IMR-90 (cell line): ENCODE measurements around the gene CREG1. TPM values are rescaled to one million over a fixed set of nuclear protein-coding genes. Genes with fewer than 3 reads are reported as not detected.

Experiments
- ATAC-seq: fragments of 200-7000 bp; cut with Tn5 transposase; 2 replicates; pipeline ENCODE4 v1.9.1; 2020; ENCODE audit warnings: low read depth, mild to moderate bottlenecking, moderate library complexity
- BruUV-seq: library from RNA; stranded (reverse); fragments of 400-500 nt; replicated peaks from 2 replicates; lab custom pipeline; 2021; lab: Mats Ljungman, UMichigan
- CTCF ChIA-PET: fragments of 300-600 bp; formaldehyde crosslinking; extraction: SDS; loops from one replicate; lab custom pipeline; 2021; ENCODE audit warnings: antibody characterized with exemption; lab: Yijun Ruan, JAX
- POLR2A ChIA-PET: fragments of 300-600 bp; sonication (Branson Sonifier 250); formaldehyde crosslinking; loops from one replicate; lab custom pipeline; 2022; ENCODE audit warnings: antibody characterized with exemption; ENCODE audit not compliant: unreplicated experiment; lab: Charles Lee
- DNase-seq: peaks from one replicate; pipeline ENCODE4 v3.0.0; 2013
- H2AFZ ChIP-seq: replicated peaks from 2 replicates; pipeline ENCODE3; 2013; ENCODE audit warnings: low read length, mild to moderate bottlenecking; ENCODE audit not compliant: poor library complexity
- H2AK5ac ChIP-seq: 2 replicates; pipeline ENCODE4 v1.6.1; 2013; ENCODE audit warnings: low read depth, low read length, inconsistent platforms
- H2AK9ac ChIP-seq: replicated peaks from 2 replicates; pipeline ENCODE3; 2013; ENCODE audit warnings: mild to moderate bottlenecking, low read depth, low read length, moderate library complexity; ENCODE audit not compliant: poor library complexity
- H2BK120ac ChIP-seq: 2 replicates; pipeline ENCODE4 v1.6.1; 2013; ENCODE audit warnings: low read depth, low read length, inconsistent platforms
- H2BK15ac ChIP-seq: 3 replicates; pipeline ENCODE4 v1.6.1; 2013; ENCODE audit warnings: low read depth, low read length, inconsistent platforms
- H2BK20ac ChIP-seq: 2 replicates; pipeline ENCODE4 v1.6.1; 2013; ENCODE audit warnings: low read depth, mild to moderate bottlenecking, inconsistent platforms, low read length, moderate library complexity
- H2BK5ac ChIP-seq: 2 replicates; pipeline ENCODE4 v1.6.1; 2013; ENCODE audit warnings: mild to moderate bottlenecking, low read depth, low read length, inconsistent platforms; ENCODE audit not compliant: poor library complexity, severe bottlenecking
- H3K14ac ChIP-seq: replicated peaks from 2 replicates; pipeline ENCODE4 v1.6.1; 2013; ENCODE audit warnings: low read depth, low read length, inconsistent platforms
- H3K18ac ChIP-seq: 2 replicates; pipeline ENCODE4 v1.6.1; 2013; ENCODE audit warnings: low read depth, low read length, control low read depth
- H3K23ac ChIP-seq: 2 replicates; pipeline ENCODE4 v1.6.1; 2013; ENCODE audit warnings: low read depth, low read length, inconsistent platforms
- H3K27ac ChIP-seq: 2 replicates; pipeline ENCODE4 v1.5.1; 2013; ENCODE audit warnings: mild to moderate bottlenecking, control low read depth, low read length; ENCODE audit not compliant: insufficient read depth
- H3K27me3 ChIP-seq: 2 replicates; pipeline ENCODE4 v1.6.1; 2013; ENCODE audit warnings: low read length; ENCODE audit not compliant: control insufficient read depth, insufficient read depth
- H3K36me3 ChIP-seq: 2 replicates; pipeline ENCODE4 v1.6.1; 2013; ENCODE audit warnings: low read length, mixed read lengths; ENCODE audit not compliant: control insufficient read depth, insufficient read depth
- H3K4ac ChIP-seq: 2 replicates; pipeline ENCODE4 v1.6.1; 2013; ENCODE audit warnings: low read depth, low read length, inconsistent platforms
- H3K4me1 ChIP-seq: 2 replicates; pipeline ENCODE4 v1.6.1; 2013; ENCODE audit warnings: low read length, mixed read lengths; ENCODE audit not compliant: control insufficient read depth, insufficient read depth
- H3K4me2 ChIP-seq: 2 replicates; pipeline ENCODE4 v1.6.1; 2013; ENCODE audit warnings: low read depth, mild to moderate bottlenecking, control low read depth, low read length, moderate library complexity
- H3K4me3 ChIP-seq: 2 replicates; pipeline ENCODE4 v1.5.1; 2013; ENCODE audit warnings: low read depth, mild to moderate bottlenecking, control low read depth, low read length, moderate library complexity; ENCODE audit not compliant: insufficient read depth
- H3K56ac ChIP-seq: 2 replicates; pipeline ENCODE4 v1.6.1; 2013; ENCODE audit warnings: low read length, inconsistent platforms; ENCODE audit not compliant: insufficient read depth; ENCODE audit errors: extremely low read depth
- H3K79me1 ChIP-seq, 2 experiments: 2 replicates each; pipeline ENCODE4 v1.6.1; 2013; ENCODE audit warnings: low read length in 2 of 2, inconsistent platforms in 1 of 2, low read depth in 1 of 2
- H3K9ac ChIP-seq: 2 replicates; pipeline ENCODE4 v1.6.1; 2013; ENCODE audit warnings: low read depth, low read length, control low read depth
- H3K9me1 ChIP-seq: 2 replicates; pipeline ENCODE4 v1.6.1; 2013; ENCODE audit warnings: low read length, inconsistent platforms; ENCODE audit not compliant: insufficient read depth
- H3K9me3 ChIP-seq: 2 replicates; pipeline ENCODE4 v1.6.1; 2013; ENCODE audit warnings: low read length; ENCODE audit not compliant: control insufficient read depth, insufficient read depth
- H4K20me1 ChIP-seq: 2 replicates; pipeline ENCODE4 v1.6.1; 2013; ENCODE audit warnings: low read length, inconsistent platforms; ENCODE audit not compliant: insufficient read depth
- H4K5ac ChIP-seq: 2 replicates; pipeline ENCODE4 v1.6.1; 2013; ENCODE audit warnings: mild to moderate bottlenecking, low read depth, low read length, control low read depth
- H4K8ac ChIP-seq, 2 experiments: 2 replicates each; pipeline ENCODE4 v1.6.1; 2013; ENCODE audit warnings: low read depth in 2 of 2, low read length in 2 of 2, control low read depth in 1 of 2, inconsistent platforms in 1 of 2
- H4K91ac ChIP-seq: 2 replicates; pipeline ENCODE4 v1.6.1; 2013; ENCODE audit warnings: low read depth, low read length, inconsistent platforms; ENCODE audit not compliant: insufficient read depth
- BHLHE40 ChIP-seq: fragments of 150-350 bp; IDR thresholded peaks from 2 replicates; pipeline ENCODE4 v1.6.1; 2016; ENCODE audit warnings: mild to moderate bottlenecking, low read depth, low read length
- CEBPB ChIP-seq: IDR thresholded peaks from 2 replicates; pipeline ENCODE4 v1.6.1; 2012; ENCODE audit warnings: low read depth, low read length, improper control_type of control experiment
- CHD1 ChIP-seq: IDR thresholded peaks from 2 replicates; pipeline ENCODE4 v1.6.1; 2012; ENCODE audit warnings: low read depth, low read length, improper control_type of control experiment
- FOS ChIP-seq: fragments of 150-350 bp; IDR thresholded peaks from 2 replicates; pipeline ENCODE4 v1.6.1; 2016; ENCODE audit warnings: low read depth, low read length
- MAFK ChIP-seq: IDR thresholded peaks from 2 replicates; pipeline ENCODE4 v1.6.1; 2012; ENCODE audit warnings: low read depth, low read length, improper control_type of control experiment
- MAZ ChIP-seq: IDR thresholded peaks from 2 replicates; pipeline ENCODE4 v1.6.1; 2012; ENCODE audit warnings: low read depth, mild to moderate bottlenecking, low read length, improper control_type of control experiment, moderate library complexity, borderline replicate concordance
- NFE2L2 ChIP-seq: fragments of 150-350 bp; IDR thresholded peaks from 2 replicates; pipeline ENCODE4 v1.6.1; 2016; ENCODE audit warnings: low read depth, mild to moderate bottlenecking, low read length
- POLR2A ChIP-seq: IDR thresholded peaks from 2 replicates; pipeline ENCODE4 v1.6.1; 2012; ENCODE audit warnings: mild to moderate bottlenecking, low read depth, low read length
- RCOR1 ChIP-seq: IDR thresholded peaks from 2 replicates; pipeline ENCODE4 v1.6.1; 2012; ENCODE audit warnings: mild to moderate bottlenecking, low read length, improper control_type of control experiment; ENCODE audit not compliant: insufficient replicate concordance
- SMC3 ChIP-seq: fragments of 150-350 bp; IDR thresholded peaks from 2 replicates; pipeline ENCODE4 v1.6.1; 2016; ENCODE audit warnings: low read depth, mild to moderate bottlenecking, antibody characterized with exemption, low read length, moderate library complexity
- WGBS, 2 experiments: methylation state at CpG; one replicate each; pipeline versions ENCODE4 v1.1.5 to v1.1.7; 2013; ENCODE audit warnings: missing lambda C conversion rate in 2 of 2; ENCODE audit not compliant: insufficient read length in 1 of 2; ENCODE audit errors: extremely low coverage in 2 of 2; 5-methylcytosine and 5-hydroxymethylcytosine counted together
- dilution Hi-C: fragments of 300-500 bp; cut with HindIII; formaldehyde crosslinking; loops from one replicate; pipeline ENCODE4 v1.14.3; 2018; ENCODE audit warnings: low sequenced_read_pairs; ENCODE audit not compliant: unreplicated experiment
- in situ Hi-C: fragments of 300-500 bp; cut with MboI; formaldehyde crosslinking; loops from 3 replicates; pipeline ENCODE4 v1.14.3; 2019; ENCODE audit warnings: low sequenced_read_pairs, inconsistent platforms, mixed read lengths
- intact Hi-C: fragments of 100-400 bp; cut with micrococcal nuclease; formaldehyde crosslinking; loops from 2 replicates; pipeline ENCODE4 v1.10.0; 2022
- polyA plus RNA-seq, 3 experiments: library from polyadenylated mRNA; depleted of rRNA; stranded (reverse); fragments of >200 nt; gene quantifications; 2 replicates each; pipeline ENCODE4 v1.2.3, GENCODE V29; 2012; ENCODE audit warnings: low replicate concordance in 1 of 3
- total RNA-seq: library from RNA; depleted of rRNA; stranded (reverse); fragments of >200 nt; gene quantifications from 2 replicates; pipeline ENCODE4 v1.2.3, GENCODE V29; 2012
- TF ChIP-seq, protein P1 (sequence below): fragments of 150-350 bp; IDR thresholded peaks from 2 replicates; pipeline ENCODE4 v1.6.1; 2017; ENCODE audit warnings: mild to moderate bottlenecking, antibody characterized with exemption, low read length, low read depth
- TF ChIP-seq, protein P2 (sequence below): fragments of 150-350 bp; IDR thresholded peaks from 2 replicates; pipeline ENCODE4 v1.6.1; 2016; ENCODE audit warnings: low read depth, mild to moderate bottlenecking, low read length, moderate library complexity, borderline replicate concordance
- TF ChIP-seq, protein P3 (sequence below): conservative IDR thresholded peaks from 2 replicates; pipeline ENCODE4 v1.5.1; 2012; ENCODE audit warnings: mild to moderate bottlenecking, low read depth, low read length, improper control_type of control experiment

CREG1 gene
- total and polyA plus RNA-seq, 2 of the 4 experiments (the other 2 are of a cell fraction), result 2.9 to 6.4 TPM

DNA sequence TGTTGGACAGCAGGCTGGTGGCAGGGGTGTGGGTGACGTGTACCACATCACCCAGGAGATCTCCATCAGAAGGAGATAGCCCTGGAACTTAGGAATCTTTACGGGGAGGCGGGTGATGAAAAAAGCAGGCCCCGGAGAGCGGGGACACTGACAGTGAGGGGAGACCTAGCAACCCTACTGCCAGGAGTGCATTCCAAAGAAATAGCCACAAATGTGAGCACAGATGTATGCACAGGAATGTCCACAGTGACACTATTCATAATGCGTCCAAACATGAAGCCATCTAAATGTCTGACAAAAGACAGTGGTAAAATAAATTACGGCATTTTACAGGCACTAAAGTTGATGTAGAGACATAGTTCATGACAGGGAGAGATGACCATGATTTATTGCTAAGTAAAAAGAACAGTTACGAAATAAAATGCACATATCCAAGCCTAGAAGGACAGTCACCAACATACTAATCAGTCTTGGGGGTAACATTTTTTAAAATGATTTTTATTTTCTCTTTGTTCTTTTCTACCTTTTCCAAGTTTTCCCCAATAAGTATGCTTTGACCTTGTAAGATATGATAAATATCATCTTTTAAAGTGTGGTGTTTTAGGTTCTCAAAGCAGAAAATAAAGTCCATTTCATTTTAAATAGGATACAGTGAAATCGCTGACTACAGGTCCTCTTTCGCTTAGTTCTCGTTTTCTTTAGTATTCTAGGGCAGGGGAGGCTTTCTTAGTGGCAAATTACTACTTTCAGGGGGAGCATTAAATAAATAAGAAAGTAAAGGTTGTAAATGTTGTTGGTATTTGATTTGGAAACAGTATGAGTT is 56.6 kb downstream of the CREG1 start (continued):
- no peak for TF ChIP-seq NFE2L2

DNA sequence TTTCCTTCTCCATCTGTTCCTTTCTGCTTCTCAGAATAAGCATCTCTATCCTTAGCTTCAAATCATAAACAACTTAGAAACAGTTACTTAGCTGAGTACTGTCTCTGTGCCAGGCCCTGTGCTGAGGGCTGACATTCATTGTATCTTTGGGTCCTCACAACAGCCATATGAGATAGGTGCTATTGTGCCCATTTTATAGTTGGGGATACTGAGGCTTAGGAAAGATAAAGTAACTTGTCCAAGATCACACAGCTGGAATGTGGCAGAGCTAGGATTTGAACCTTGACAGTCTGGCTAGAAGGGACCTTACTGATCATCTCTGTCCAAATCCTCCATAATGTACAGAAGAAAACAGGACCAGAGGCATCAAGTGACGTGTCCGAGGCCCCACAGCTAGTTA is 60.2 kb downstream of the CREG1 start:
- no peak overlapping the region for H2BK120ac ChIP-seq
- no peaks in the 10 kb centered on the region for H4K20me1 ChIP-seq
- no peak overlapping the region for H3K9ac ChIP-seq
- no peak overlapping the region for H3K4me3 ChIP-seq
- no peak overlapping the region for H3K23ac ChIP-seq
- DNase-seq (no peak), ATAC-seq (no peak)
- H2AFZ ChIP-seq, result no peak overlapping the region
- BruUV-seq, result no TSS peak
- CTCF ChIA-PET, result no interaction called here
- dilution Hi-C loops (no loop called here), intact Hi-C loops (no loop called here), in situ Hi-C loops (no loop called here)
- H2BK15ac ChIP-seq, result no peak overlapping the region
- no peaks in the 10 kb centered on the region for H3K79me1 ChIP-seq
- no peak overlapping the region for H3K14ac ChIP-seq
- no peak overlapping the region for H2BK20ac ChIP-seq
- H4K5ac ChIP-seq, result no peak overlapping the region
- H3K18ac ChIP-seq, result no peak overlapping the region
- no peak overlapping the region for H3K56ac ChIP-seq
- H2AK9ac ChIP-seq, result no peak overlapping the region
- H3K9me1 ChIP-seq, result no peaks in the 10 kb centered on the region
- H4K8ac ChIP-seq, result no peak overlapping the region
- no peak overlapping the region for H3K27ac ChIP-seq
- no peak overlapping the region for H2BK5ac ChIP-seq
- H3K4me2 ChIP-seq, result no peak overlapping the region
- no peaks in the 10 kb centered on the region for H3K4me1 ChIP-seq
- H4K91ac ChIP-seq, result no peak overlapping the region
- no peaks in the 10 kb centered on the region for H3K36me3 ChIP-seq
- WGBS, 2 experiments, result no CpG with 5 or more reads among the region's 2 CpGs
- POLR2A ChIA-PET, result no interaction called here
- no peak overlapping the region for H3K4ac ChIP-seq
- peaks cover 18% of the 10 kb centered on the region for H3K27me3 ChIP-seq
- H3K9me3 ChIP-seq, result no peaks in the 10 kb centered on the region
- H2AK5ac ChIP-seq, result no peak overlapping the region
- TF ChIP-seq NFE2L2 (no peak), CEBPB (no peak), BHLHE40 (no peak), CHD1 (no peak), MAFK (no peak), POLR2A (no peak), FOS (no peak), RCOR1 (no peak), SMC3 (no peak), MAZ (no peak)
- TF ChIP-seq, protein P1, sequence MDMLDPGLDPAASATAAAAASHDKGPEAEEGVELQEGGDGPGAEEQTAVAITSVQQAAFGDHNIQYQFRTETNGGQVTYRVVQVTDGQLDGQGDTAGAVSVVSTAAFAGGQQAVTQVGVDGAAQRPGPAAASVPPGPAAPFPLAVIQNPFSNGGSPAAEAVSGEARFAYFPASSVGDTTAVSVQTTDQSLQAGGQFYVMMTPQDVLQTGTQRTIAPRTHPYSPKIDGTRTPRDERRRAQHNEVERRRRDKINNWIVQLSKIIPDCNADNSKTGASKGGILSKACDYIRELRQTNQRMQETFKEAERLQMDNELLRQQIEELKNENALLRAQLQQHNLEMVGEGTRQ, result no peak
- TF ChIP-seq, protein P2, sequence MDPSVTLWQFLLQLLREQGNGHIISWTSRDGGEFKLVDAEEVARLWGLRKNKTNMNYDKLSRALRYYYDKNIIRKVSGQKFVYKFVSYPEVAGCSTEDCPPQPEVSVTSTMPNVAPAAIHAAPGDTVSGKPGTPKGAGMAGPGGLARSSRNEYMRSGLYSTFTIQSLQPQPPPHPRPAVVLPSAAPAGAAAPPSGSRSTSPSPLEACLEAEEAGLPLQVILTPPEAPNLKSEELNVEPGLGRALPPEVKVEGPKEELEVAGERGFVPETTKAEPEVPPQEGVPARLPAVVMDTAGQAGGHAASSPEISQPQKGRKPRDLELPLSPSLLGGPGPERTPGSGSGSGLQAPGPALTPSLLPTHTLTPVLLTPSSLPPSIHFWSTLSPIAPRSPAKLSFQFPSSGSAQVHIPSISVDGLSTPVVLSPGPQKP, result no peak
- TF ChIP-seq, protein P3, sequence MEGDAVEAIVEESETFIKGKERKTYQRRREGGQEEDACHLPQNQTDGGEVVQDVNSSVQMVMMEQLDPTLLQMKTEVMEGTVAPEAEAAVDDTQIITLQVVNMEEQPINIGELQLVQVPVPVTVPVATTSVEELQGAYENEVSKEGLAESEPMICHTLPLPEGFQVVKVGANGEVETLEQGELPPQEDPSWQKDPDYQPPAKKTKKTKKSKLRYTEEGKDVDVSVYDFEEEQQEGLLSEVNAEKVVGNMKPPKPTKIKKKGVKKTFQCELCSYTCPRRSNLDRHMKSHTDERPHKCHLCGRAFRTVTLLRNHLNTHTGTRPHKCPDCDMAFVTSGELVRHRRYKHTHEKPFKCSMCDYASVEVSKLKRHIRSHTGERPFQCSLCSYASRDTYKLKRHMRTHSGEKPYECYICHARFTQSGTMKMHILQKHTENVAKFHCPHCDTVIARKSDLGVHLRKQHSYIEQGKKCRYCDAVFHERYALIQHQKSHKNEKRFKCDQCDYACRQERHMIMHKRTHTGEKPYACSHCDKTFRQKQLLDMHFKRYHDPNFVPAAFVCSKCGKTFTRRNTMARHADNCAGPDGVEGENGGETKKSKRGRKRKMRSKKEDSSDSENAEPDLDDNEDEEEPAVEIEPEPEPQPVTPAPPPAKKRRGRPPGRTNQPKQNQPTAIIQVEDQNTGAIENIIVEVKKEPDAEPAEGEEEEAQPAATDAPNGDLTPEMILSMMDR, result no peak
